Anterior cingulate cortex (tissue), 58 donors: ENCODE results near the gene ROM1.
"Not testable (repeated sequence)": the region's sequence is repeated elsewhere in the genome, so short reads cannot be mapped to it uniquely, and the experiment has no call there.

Source experiments
- DNase-seq, 58 donors: peaks; one replicate each; lab custom pipeline; 2025; lab: John Stamatoyannopoulos, UW

ROM1 gene

GRCh38 chr11:62585356-62585755, 27.7 kb upstream of the ROM1 start:
- DNase-seq = not testable (repeated sequence)

- DNase-seq = no peak
Observed at GRCh38 chr11:62588966-62589637, 24.0 kb upstream of the ROM1 start.

- peak; percentile 80 to 99 (median 97) for DNase-seq
Observed at GRCh38 chr11:62591448-62592145, 21.5 kb upstream of the ROM1 start, which contains the start of gene TUT1. TUT1 (minus strand) TSS chr11:62591523; CDS start chr11:62591485, 38 bp downstream.

GRCh38 chr11:62592146-62592815, 20.8 kb upstream of the ROM1 start:
- DNase-seq = peak in 1 of 58 donors; percentile 70

GRCh38 chr11:62592989-62593421, 20.1 kb upstream of the ROM1 start:
- peak in 34 of 58 donors; percentile 10 to 76 (median 50) for DNase-seq

GRCh38 chr11:62593434-62594044, 19.5 kb upstream of the ROM1 start:
- DNase-seq = peak in 46 of 58 donors; percentile 14 to 79 (median 51)

- DNase-seq = no peak
Observed at GRCh38 chr11:62595124-62595523, 17.9 kb upstream of the ROM1 start.

- DNase-seq = peak in 57 of 58 donors; percentile 14 to 95 (median 84)
Observed at GRCh38 chr11:62599069-62599696, 13.9 kb upstream of the ROM1 start.

- no peak for DNase-seq
Observed at GRCh38 chr11:62599901-62600300, 13.2 kb upstream of the ROM1 start.

GRCh38 chr11:62600367-62601121, 12.5 kb upstream of the ROM1 start:
- peak in 1 of 58 donors; percentile 29 for DNase-seq

- peak in 12 of 58 donors; percentile 20 to 65 (median 46) for DNase-seq
Observed at GRCh38 chr11:62601122-62601371, 12.0 kb upstream of the ROM1 start.

- DNase-seq = peak; percentile 77 to 99 (median 96)
Observed at GRCh38 chr11:62601372-62602140, 11.5 kb upstream of the ROM1 start, which contains the start of gene MTA2. MTA2 (minus strand) TSS chr11:62601865; CDS start chr11:62601450, 415 bp downstream.

GRCh38 chr11:62602141-62603071, 10.7 kb upstream of the ROM1 start:
- peak in 50 of 58 donors; percentile 35 to 87 (median 74) for DNase-seq

- no peak for DNase-seq
Observed at GRCh38 chr11:62603072-62603408, 10.0 kb upstream of the ROM1 start.

GRCh38 chr11:62603776-62604299, 9.2 kb upstream of the ROM1 start:
- DNase-seq = no peak

- DNase-seq = no peak
Observed at GRCh38 chr11:62604460-62605120, 8.5 kb upstream of the ROM1 start.

- DNase-seq = no peak
Observed at GRCh38 chr11:62605467-62605866, 7.6 kb upstream of the ROM1 start.
